Measurements from ENCODE around the gene PEPD.
A peak's percentile ranks its signal among the peaks of the same experiment; 100 is the strongest.

The PEPD gene

DNA sequence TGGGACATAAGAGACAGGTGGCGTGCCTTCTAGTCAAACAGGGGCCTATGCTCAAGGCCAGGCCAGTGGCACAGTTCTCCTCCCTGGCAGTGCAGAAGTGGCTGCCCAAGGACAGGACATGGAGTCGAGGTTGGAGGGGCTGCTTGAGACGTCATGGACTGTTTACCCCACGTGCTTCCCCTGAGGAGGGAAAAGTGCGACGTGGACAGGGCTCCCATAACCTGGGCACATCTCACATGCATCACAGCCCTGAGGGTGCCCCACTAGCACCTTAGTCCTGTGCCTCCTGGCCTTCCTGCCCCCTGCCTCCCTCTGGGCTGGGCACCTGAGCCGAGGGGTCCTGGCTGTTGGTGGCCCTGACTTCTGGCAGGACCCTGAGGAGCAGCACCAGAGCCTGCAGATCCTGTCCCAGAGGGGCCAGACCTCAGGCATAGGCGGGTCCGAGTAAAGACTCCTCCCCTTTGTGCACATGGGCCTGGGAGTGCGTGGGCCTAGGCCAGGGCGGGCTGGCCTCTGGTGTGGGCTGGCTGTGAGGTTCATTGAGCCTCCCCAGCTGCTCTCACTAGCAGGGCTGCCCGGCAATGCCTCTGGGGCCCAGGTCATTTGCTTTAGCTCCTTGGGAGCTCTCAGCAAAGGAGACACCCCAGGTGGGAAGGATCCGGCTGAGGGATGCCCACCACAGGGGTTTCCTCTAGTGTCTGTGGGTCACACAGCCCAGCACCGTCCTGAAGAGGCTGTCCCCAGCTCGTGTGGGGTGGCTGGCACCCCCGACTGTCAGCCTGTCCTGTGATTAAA lies 82.4 kb downstream of the PEPD start:
- no peak for DNase-seq (ENCODE audit: low spot score)

DNA sequence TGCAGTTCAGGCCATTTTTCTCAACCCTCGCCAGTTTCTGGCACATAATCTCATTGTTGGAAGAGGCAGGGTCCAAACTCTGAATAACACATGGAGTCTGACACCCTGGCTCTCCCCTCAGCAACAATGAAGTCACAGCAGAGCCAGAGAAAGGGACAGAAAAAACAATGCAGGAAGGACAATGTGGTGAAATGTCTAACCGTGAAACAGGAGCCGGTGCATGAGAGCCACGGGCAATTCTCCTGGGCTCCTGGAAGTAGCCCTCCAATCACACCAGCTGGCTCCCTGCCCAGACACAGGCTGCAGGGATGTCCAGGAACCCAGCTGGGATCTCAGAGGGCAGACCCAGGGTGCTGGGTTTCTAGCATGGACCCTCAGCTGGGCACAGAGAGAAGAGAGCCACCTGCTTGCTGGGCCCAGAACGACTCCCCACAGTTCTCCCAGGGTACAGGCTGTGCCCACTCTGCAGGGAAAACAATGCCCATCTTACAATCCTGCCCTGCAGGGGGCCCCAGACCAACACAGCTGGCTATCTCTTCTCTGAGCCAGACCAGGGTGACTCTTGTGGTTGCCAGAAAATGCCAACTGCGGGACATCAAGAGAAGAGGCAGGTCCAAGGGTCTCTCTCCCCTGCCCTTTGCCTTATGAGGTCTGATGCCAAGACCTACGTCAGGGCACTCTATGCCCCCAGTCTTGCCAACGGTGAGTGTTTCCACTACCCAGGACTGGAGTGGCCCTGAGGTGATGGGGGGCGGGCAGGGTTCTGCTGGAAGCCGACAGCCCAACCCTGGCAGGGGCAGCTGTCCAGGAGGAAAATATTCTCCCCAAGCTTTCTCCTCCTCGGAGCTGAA lies 83.5 kb downstream of the PEPD start:
- DNase-seq (ENCODE audit: low spot score), result no peak

DNA sequence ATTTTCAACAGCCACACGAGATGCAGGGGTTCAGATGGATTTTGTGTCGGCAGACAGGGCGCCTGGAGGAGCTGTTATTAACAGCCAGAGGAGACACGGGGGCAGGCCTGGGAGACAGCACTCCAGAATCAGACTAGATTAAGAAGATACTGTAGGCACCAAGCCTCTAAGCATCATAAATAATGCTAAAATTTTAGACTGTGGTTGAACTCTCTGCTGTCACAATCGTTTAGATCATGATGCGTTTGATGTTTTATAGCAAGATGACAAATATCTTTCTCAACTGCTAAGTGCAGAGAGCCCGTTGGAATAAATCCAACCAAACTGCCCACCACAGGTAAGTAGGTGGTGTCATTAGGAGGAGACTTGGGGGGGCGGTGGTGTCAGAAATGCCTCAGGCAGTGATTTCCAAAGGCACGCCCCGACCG lies 84.2 kb downstream of the PEPD start:
- DNase-seq (ENCODE audit: low spot score), result no peak

DNA sequence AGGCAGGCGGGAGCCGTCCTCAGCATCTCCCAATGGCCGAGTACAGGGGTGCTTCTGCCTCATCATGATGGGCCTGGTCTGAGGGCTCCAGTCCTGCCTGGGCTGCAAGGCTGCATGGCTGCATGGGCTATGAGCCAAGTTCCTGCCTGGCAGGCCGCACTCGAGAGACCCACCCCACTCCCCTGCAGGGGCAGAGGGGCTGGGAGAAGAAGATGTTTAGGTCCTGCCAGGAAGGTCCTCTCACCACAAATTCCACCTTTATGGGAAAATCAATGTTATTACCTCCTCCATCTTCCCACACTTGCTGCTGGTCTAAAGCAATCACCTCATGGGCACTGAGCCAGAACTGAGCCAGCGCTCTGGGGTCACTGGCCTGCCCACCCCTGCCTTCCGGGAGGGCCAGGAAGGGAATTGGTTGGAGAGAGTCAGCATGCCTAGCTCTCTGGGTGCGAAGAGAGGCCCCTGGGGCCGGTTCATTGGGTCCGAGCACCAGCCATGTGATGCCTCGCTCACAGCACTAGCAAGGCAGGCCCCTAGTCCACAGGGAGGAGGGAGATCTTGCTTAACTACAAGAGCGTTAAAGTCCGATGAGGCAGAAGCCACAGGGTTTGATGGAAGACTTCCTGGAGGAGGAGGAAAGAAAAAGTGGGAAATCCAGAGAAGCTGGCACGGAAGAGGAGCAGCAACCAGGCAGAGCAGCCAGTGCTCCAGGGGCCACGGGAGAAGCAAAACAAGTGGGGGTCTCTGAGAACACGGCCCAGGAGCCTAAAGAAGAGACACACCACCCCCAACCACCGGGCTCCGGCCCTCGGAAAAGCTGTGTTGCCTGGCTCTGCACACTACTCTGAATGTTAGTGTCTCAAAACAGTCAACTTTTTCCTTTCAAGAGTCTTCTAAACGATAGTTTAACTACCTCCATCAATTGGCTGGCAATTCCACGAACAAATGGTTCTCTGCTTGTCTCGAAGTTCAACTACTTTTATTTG lies 84.9 kb downstream of the PEPD start:
- no peak for DNase-seq (ENCODE audit: low spot score)

DNA sequence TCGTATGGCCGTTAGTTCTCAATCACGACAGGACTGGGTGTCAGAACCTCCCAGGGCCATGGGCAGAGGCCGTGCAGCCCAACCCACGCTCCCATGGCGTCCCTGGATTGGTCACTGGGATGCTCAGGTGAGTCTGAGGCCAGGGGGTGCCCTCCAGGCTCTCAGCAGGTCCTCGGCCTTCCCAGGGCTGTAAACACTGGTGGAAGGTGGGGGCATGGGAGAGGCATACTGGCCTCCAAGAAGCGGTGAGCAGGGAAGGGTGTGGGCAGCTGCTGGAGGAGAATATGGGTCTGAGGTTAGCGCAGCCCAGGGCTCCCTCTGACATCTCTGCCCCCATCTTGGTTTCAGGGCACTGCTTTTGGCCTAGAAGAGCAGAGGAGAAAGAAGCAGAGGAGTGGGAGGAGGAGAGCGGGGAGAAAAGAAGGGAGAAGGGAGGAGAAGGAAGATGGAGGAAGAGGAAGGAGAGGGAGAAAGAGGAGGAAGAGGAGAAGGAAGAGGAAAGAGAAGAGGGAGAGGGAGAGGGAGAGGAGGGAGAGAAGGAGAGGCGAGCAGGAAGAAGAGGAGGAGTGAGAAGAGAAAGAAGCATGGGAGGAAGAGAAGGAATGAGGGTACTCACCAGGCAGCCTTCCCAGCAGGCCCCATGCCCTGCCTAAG lies 85.8 kb downstream of the PEPD start:
- DNase-seq (ENCODE audit: low spot score), result no peak

DNA sequence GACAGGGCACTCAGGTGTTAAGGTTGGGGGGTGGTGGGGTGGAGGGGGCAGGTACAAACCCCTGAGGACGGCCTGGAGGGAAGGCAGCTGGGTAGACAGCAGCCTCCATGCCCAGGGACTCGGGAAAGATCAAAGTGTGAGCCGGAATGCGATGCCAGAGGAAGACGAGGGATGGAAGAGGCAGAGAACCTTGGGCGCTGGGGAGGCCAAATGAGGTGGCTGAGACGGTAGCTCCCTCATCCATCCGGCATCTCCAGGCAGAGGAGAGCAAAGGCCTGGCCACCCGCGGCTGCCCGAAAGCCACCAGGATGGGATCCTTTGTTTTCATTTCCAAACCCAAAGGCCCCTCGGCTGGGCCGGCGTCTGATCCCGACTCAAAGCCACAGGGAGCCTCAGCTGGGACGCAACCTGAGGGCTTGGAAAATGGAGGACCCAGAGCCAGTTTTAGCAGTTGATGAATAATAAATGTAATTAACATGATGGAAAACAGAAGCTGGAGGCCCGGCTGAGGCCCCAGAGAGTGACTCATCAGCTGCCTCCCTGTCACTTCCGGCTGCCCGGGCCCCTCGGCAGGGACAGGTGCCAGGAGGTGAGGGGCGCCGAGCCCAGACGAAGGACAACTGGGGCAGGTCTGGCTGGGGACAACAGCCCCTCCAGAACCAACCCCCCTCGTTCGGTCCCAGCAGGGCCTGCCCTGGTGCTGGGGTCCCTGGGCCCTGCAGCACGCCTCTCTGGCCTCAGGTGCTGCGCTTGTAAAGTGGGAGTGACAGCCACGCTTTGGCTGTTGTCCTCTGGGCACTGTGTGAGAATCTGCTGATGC lies 86.5 kb downstream of the PEPD start:
- no peak for DNase-seq (ENCODE audit: low spot score)

DNA sequence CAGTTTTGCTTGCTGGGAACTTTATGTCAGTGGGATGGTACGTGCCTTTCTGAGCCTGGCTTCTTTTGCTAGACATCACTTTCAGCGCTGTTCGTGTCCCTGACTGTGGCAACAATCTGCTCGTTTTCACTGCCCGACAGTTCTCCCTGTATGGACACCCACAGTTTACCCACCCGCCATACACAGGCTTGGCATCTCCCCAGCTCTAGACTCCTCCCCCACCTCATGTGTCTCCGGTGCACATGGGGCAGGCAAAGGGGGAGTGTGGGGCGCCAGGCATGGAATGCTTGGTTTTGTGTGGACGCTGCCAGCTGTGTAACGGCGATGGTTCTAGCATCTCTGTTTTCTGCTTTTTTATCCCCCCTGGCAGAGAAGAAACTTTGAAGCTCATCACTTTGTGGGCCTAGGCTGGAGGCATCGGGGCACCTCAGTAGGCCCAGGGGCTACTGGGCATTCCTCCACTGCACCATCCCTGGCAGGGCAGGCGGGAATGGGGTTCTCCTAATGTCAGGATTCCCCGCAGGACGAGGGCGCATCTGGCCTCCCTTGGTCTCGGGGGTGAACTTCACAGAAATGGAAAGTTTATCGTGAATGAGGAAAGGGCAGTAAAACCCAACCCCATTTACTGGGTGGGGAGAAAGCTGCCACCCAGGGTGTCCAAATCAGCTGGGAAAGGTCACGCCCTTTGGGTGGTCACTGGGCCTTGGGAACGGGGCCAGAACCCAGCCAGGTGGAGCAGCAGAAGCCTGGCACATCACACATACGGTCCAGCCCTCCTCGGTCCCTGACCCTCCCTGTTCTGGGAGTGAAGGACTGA lies 87.3 kb downstream of the PEPD start:
- no peak for DNase-seq (ENCODE audit: low spot score)

DNA sequence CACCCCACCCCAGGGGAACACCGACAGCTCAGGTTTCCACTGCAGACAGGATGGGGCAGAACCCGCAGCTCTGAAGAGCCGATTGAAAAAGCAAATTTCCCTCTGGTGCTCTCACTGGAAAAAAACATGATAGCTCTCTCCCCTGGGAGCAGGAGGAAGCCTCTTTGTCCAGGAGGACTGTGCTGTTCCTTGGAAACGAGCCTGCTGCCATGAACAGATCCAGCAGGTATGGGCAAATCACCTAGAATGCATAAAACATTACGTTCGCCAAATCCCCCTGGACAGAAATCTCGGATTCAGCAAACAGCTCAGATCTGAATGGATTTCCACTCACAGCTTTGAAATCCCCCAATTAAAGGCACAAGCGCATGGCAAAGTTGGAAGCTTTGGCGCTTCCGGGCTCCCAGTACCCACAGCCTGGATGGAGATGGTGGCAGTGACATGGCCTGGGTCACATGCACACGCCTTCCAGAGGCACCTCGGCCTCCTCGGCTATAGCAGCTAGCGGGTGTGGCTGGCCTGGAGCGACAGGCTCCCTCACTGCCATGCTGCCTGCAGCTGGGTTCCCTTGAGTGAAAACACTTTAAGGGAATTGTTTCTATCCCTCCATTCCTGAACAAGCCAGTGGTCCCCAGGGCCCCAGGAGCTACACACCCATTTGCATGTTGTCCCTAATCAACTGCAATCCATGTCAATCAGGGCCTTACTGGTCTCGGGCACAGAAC lies 89.0 kb downstream of the PEPD start:
- no peak for DNase-seq (ENCODE audit: low spot score)

DNA sequence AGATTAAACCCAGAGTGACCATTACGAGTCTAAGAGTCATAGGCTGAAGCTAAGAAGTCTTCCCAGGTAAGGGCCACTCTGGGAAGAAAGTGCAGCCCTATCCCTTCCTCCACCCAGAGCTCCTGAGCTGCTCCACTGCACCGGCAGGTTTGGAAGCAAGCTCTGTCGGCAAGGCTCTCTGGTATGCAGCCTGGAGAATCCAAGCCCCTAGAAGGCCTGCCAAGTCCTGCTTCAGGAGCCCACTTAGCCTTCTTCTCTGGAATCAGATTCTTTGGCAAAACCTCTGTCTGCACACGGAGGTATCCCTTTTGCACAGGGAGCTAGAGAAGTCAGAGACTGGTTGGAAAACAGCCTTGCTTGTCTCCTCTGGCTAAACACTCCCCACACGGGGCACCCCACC lies 89.6 kb downstream of the PEPD start:
- DNase-seq (ENCODE audit: low spot score), result no peak

DNA sequence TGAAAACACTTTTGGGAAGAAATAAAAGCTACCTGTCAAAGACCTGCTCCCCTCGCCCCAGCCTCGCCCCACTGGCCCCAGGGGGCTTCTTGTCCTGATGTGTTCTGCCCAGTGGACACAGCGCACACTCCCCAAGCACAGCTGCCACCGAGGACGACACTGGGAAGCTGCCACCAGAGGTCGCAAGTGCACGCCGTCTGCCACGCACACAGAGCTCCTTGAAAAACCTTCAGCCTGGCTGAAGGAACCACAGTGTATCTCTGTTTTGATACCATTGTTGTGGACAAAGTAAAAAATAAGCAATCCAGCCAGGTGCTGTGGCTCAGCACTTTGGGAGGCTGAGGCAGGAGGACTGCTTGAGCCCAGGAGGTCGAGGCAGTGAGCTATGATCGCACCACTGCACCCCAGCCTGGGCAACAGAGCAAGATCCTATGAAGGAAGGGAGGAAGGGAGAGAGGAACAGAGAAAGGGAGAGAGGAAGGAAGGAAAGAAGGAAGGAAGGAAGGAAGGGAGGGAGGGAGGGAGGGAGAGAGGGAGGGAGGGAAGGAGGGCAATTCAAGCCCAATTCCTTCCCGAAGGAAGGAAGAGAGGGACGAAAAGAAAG lies 90.8 kb downstream of the PEPD start:
- DNase-seq (ENCODE audit: low spot score), result peak; percentile 55

DNA sequence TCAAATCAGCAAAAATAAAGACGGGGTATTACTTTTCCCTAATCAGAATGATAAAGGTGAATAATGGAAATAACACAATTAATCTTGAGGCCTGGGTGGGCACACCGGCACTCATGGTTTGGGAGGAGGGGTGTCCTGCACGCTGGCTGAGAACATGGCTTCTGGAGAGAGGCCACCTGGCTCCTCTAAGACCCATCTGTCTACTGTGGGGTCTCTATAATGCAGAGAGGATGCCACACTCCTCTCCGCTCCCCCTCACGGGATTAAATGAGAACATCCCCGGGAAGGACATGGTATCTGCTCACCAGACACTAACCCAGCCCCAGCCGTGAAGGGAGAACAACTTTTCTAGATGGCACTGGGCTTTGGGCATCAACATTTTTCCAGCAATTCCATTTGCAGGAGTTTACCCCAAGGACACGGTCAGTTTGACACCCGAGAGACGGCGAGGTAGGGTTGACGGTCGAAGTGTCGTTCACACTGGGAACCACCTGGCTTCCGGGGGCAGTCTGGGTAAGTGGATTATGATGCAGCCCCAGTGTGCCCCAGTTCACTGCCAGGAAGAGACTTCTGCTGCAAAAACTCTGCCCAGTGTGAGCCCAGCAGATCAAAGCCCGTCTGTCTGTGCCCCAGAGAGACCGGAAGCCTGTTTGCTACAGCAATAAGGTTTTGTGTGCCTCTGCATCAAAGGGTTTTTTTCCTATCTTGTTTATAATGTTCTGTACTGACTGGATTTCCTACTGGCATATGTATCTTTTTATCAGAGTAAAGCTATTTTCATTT lies 91.5 kb downstream of the PEPD start:
- no peak for DNase-seq (ENCODE audit: low spot score)

DNA sequence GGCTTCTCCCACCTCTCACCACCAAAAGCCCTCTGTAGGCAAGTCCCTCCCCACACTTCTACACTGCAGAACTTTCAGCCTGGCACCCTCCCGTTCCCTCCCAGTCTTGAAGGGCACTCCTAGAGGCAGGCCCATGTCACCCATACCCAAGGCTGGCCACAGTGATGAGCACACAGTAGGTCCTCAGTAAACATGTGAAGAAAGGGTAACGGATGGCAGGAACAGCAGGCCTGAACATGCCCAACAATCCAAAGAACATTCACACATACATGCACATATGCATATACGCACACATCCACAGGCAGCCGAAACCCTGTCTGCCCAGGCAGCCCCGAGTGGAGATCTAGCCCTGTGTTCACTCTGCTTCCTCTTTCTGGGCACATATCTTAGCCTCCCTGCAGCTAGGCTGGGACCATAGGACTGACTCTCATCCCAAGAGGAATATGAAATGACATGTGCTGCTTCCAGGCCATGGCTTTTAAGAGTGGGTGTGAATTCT lies 92.9 kb downstream of the PEPD start:
- no peak for DNase-seq (ENCODE audit: low spot score)

DNA sequence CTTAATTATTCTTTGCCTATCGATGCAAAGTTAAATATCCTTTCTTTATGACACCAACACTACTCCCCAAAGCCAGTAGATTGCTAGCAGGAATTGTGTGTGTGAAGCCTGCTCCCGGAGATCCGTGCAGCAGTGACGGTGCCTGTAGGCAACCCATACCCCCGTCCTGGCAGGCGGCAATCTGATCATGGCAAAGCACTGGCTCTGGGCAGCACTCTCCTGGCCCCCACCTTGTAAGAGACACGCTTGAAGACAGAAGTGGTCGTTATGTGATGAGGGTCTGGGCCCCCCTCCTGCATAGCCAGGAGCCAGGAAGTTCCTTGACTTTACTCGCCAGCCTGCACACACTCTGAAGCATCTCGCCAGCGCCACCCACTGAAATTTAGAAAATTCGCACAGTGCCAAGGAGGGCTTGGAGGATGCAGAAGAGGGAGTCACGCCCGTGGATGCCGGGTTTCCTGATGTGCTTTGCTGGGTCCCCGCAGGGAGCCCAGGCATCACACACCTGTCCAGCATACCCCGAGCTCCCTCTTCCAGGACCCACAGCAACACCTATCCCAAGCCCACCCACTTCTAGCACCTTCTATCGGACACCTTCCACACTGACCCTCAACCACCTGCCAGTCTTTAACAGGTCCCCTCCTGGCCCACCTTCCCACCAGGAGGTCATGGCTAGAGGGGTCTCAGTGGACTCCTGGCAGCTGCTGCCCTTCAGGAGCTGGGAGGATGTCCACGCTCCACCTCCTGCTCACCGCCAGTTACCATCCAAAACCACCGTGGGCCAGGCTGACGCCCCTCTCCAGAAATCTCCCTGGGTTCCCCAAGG lies 93.6 kb downstream of the PEPD start:
- no peak for DNase-seq (ENCODE audit: low spot score)

DNA sequence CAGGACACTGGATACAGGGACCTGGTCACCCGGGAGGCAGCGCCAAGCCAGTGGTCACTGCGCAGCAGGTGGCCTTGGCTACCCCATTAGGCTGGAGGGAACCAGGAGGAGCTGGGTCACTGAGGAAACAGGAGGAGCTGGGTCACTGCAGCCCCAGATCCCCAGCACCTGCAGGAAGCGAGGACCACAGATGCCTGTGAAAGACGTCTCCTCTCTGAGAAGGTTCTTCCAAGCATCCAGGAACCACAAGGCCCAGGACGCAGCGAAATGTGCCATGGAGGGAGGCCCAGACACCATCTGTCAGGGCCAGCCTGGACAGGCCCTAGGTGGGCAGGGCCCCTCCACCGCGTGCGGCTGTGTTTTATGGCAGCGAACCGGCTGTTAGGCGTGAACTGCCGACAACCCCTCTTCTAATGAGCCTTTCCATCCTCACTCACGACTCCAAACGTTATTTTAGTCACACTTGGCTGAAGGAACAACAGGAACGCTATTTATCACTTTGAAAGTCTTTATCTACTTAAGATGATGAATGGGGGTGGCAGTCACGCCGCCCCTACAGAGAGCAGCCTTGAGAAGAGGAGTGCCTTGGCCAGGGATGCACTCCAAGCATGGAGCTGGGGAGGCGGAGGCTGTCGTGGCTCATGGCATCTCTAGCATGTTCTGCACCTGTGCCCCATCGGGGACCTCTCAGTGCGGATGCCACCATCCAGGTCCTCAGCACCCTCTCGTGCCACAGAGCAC lies 94.8 kb downstream of the PEPD start:
- no peak for DNase-seq (ENCODE audit: low spot score)

DNA sequence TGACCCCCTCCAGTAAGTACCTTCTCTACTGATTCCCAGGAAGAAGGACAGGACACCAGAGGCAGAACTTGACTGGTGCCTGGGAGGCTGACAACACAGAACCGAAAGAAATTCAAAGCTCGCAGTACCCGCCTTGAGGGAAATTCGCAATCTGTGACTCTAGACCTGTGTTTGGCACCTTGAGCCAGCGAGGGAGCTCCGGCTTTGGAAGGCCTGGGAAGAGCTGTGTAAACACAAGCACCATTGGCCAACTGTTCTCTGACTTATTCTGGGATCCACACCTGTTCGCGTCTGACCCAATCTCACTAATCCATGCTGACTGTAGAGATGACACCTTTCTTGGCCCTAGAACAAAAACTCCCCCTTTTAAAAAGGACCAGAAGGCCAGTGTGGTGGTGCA lies 97.4 kb downstream of the PEPD start:
- no peak for DNase-seq (ENCODE audit: low spot score)

Measured in LoVo (cell line).